Measurements from ENCODE around the gene PPP2R3B.

PPP2R3B gene

DNA sequence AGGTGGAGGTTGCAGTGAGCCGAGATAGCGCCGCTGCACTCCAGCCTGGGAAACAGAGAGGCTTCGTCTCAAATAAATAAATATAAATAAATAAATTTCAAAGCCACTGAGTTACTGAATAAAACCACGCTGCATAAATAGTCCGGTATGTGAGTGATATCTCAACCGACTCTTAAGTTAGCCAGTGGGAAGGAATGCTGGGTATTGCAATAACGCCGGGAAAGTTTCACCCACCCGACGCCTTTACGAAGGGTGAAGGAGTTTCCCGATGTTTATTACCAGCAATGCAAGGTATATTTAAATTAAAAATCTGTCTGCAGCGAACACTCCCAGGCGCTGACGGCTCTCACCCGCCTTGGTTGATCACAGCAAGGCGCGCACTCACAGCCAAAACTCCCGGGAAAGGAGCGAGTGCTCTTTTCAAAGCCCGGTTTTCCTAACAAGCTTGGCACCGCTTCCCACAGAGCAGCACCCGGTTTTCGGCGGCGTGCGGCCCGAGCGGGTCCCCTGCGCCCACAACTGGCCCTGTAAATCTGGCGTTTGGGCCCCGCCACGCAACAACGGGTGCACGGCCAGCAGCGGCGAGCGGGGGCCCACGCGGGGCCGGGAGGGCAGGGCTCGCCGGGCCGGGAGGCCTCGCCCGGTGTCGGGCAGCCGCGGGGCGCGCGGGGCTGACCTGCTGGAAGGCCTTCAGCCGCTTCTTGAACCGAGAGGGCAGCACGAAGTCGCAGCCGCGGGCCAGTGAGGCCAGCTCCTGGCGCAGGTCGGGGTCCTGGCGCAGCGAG lies 13.7 kb downstream of the PPP2R3B start:
- FAIRE-seq, result no peak
- DNase-seq (ENCODE audit: extremely low spot score, insufficient read length, low read depth), result no peak

DNA sequence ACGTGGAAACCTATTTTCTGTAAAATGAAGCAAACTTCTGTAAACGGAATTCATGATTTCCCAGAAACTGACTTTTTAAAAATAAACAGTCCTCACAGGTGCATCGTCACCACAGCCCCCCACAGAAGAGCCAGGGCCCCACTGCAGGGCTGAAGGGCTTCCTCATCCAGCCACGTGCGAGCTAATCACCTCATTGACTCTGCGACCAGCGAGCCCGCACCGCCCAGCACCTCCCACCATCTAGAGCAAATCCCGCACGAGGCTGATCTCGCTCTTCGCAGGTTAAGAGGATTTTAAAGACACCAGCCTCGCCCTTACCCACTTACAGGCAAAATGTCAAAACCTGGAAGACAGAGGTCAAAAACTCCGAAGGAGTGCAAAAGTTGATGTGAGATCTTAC lies 14.8 kb downstream of the PPP2R3B start:
- FAIRE-seq, result no peak

DNA sequence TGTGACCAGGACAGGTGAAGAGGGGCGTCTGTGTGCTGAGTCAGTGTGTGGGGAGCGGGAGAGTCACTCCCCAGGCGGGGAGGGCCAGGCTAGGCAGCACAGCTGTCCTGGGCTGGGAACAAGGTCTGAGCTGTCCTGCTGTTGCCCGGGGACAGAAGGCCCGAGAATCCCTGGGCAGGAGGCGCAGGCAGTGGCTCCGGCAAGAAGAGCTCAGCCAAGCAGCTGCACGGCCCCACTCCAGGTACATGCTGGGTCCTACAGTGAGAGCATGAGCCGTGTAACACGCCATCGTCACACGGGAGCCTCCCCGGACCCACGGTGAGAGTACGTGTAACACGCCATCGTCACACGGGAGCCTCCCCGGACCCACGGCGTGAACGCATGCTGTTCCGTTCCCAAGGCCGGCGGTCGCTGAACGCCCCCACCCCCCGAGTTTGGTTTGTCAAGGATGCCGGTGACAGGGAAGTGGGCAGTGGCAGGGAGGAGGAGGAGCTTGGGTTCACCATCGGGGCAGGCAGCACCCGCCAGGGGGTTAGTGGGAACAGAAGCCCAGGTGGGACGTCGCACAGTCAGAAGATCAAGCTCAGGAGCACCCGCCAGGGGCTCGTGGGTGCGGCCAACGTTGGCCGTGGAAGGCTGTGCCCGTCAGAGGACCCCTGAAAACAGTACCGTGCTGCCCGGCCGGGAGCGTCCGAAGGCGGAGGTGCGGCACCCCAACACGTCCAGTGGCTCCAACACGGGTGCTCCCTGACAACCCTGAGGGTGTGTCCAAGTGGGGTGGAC lies 15.6 kb downstream of the PPP2R3B start:
- FAIRE-seq (no peak), DNase-seq (ENCODE audit: extremely low spot score, insufficient read length, low read depth) (no peak)

More for the DNA sequence above, 14.8 kb downstream of the PPP2R3B start:
- DNase-seq (ENCODE audit: extremely low spot score, insufficient read length, low read depth), result no peak

DNA sequence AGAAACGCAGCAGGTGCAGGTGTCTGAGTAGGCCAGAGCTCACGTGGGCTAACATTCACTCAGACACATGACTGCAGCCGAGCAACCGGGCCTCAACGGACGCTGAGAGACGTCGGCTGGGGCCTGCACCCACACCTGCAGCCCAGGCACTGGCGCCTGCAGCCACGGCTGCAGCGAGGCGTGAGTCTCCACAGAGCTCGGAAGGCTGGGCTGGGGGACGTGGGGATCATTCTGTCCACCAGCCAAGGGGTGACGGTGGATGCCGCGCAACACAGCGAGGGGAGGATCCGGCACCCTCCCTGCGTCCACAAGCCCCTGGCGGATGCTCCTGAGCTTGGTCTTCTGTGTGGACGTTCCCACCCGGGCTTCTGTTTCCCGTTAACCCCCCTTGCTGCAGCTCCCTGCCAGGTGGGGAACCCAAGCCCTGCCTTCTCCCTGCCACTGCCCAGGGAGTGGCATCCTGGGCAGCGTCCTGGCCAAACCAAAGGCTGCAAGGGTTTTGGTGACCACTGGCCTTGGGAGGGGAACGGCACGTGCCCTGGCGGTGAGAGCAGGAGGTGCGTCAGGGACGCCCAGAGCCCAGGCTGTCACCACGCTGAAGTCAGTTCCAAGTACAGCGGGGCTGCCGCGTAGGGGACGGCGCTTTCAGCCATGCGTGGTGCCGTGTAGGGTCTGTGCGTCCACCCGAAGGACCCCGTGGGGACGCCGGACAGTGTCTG lies 16.3 kb downstream of the PPP2R3B start:
- DNase-seq (ENCODE audit: extremely low spot score, insufficient read length, low read depth) (no peak), FAIRE-seq (no peak)

DNA sequence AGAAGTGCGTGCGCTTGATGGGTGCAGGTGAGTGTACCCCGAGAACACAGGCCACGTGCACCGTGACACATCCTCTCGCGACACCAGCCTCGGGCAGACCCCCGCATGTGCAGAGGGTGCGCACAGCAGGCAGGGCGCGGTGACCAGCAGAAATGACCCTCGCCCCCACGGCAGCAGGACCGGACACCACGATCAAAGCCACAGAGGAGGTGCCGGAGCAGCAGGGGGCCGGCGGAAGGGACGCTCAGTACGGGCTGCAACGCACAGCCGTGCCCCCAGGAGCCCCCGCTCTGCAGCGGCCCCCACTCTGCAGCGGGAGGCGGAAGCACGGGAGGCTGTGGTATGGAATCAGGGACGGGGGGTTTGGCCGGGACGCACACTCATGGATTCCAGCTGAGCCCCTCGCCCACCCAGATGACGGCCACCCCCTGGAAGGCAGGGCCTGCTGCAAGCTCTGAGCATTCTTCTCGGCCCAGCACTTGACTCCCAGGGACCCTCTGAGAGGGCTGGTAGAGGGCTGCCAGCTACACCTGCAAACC lies 17.1 kb downstream of the PPP2R3B start:
- FAIRE-seq (no peak), DNase-seq (ENCODE audit: extremely low spot score, insufficient read length, low read depth) (no peak)

DNA sequence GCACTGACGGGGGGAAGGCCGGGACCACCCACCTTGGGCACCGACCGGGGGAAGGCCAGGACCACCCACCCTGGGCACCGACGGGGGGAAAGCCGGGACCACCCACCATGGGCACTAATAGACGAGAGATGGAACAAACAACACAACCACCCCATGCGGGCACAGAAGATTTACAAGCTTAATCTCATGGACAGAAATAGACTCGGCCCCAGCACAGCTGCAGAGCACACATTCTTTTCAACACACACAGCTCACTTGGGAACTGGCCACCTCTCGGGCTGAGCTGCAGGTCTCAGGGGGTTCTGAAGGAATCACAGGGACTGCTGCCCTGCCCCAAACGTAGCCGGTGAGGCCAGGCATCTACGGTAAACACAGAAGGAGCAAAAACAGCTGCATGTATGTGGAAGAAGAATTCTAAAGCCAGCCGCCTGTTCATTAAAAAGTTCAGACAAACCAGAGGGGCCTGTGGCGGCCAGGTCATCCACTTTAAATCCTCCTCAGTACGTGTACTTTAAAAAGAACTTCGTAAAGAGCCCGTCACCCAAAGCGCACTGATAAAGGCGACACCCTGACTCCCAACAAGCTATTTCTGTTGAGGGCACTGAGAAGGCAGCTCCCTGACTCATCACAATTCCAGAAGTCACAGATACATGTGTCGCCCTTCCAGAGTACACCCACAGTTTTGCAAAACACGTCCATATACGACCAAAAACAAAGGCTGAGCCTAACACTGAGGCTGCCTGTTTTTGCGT lies 17.7 kb downstream of the PPP2R3B start:
- FAIRE-seq (no peak), DNase-seq (ENCODE audit: extremely low spot score, insufficient read length, low read depth) (no peak)

DNA sequence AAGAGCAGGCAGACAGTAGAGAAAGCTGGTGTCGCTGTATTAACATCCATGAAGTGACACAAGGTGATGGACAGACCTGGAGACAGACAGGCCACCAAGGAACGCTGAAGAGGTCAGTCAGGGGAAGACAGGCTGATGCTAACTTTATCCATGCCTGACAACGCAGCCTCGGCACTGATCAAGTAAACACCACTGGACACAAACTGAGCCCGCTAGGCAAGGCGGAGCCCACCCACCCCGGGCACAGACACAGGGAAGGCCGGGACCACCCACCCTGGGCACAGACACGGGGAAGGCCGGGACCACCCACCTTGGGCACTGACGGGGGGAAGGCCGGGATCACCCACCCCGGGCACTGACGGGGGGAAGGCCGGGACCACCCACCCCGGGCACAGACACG lies 18.8 kb downstream of the PPP2R3B start:
- no peak for FAIRE-seq
- no peak for DNase-seq (ENCODE audit: extremely low spot score, insufficient read length, low read depth)

DNA sequence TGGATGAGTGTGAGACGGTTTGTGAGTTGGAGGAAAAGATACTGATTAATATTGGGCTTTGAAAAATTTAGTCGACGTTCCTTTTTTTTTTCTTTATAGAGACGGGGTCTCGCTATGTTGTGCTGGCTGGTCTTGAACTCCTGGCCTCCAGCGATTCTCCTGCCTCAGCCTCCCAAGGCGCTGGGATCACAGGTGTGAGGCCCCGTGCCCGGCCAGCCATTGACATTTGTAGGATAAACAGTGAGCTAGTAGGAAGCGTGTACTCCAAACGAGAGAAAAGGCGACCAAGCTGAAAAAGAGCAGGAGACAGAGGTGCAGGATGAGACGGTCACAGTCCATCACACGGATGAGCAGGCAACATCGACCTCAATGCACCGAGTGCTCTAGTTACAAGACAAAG lies 19.4 kb downstream of the PPP2R3B start:
- DNase-seq (ENCODE audit: extremely low spot score, insufficient read length, low read depth) (no peak), FAIRE-seq (no peak)

DNA sequence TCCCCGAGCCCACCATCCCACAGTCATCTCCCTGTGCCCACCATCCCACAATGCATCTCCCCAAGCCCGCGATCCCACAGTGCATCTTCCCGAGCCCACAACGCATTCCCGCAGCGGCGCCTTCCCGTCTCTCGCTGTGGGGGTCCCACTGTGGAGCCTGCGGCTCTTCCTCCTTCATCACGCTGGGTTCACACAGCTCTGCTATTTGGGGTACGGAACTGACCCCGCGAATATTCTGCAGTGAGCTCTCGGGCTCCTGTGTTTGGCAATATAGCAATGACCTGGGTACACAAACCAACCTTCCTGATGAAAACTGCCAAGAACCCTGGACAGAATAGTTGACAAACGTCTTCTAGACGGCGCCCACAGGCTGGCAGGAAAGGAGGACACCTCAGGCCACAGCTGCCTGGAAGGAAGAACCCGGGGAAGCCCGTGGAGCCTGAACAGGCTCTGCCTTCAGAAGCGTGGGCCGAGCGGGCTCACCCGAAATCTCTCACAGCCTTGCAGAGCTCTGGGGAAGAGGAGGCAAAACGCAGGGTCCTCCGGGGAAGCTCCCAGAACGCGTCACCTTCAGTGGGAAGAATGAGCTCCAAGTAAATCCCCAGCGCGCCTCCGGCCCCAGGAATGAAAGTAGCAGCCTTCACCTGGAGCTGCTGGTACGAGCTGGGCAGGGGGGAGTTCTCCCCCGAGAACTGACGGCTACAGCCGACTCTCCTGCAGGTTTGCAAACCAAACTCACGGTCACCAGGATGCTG lies 22.9 kb downstream of the PPP2R3B start:
- DNase-seq (ENCODE audit: extremely low spot score, insufficient read length, low read depth) (no peak), FAIRE-seq (no peak)

DNA sequence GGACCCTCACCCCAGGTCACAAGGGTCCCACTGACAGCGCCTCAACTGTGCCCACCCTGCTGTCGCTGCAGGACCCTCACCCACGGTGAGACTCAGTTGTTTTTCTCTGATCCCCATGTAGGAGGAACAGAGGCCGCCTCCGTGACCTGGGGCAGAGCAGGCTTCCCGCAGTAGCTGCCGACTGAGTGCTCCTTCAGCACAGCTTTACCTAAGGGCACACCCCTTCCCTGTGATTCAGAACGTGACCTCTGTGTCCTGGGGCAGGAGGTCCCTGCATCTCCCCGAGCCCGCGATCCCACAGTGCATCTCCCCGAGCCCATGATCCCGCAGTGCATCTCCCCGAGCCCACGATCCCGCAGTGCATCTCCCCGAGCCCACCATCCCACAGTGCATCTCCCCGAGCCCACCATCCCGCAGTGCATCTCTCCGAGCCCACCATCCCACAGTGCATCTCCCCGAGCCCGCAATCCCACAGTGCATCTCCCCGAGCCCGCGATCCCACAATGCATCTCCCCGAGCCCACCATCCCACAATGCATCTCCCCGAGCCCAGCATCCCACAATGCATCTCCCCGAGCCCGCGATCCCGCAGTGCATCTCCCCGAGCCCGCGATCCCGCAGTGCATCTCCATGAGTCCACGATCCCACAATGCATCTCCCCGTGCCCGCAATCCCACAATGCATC lies 23.6 kb downstream of the PPP2R3B start:
- DNase-seq (ENCODE audit: extremely low spot score, insufficient read length, low read depth) (no peak), FAIRE-seq (no peak)

DNA sequence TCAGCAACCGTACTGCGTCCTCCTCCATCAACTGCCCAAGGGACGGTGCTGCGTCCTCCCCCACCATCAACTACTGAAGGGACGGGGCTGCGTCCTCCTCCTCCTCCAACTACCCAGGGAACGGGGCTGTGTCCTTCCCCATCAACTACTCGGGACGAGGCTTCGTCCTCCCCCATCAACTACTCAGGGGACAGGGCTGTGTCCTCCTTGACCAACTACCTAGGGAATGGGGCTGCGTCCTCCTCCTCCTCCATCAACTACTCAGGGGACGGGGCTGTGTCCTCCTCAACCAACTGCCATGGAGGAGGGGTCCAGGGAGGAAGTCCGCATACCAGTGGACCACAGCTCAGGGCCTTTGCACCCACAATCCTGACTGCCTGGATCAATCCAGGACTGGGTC lies 24.4 kb downstream of the PPP2R3B start:
- DNase-seq (ENCODE audit: extremely low spot score, insufficient read length, low read depth), result no peak
- FAIRE-seq, result no peak

DNA sequence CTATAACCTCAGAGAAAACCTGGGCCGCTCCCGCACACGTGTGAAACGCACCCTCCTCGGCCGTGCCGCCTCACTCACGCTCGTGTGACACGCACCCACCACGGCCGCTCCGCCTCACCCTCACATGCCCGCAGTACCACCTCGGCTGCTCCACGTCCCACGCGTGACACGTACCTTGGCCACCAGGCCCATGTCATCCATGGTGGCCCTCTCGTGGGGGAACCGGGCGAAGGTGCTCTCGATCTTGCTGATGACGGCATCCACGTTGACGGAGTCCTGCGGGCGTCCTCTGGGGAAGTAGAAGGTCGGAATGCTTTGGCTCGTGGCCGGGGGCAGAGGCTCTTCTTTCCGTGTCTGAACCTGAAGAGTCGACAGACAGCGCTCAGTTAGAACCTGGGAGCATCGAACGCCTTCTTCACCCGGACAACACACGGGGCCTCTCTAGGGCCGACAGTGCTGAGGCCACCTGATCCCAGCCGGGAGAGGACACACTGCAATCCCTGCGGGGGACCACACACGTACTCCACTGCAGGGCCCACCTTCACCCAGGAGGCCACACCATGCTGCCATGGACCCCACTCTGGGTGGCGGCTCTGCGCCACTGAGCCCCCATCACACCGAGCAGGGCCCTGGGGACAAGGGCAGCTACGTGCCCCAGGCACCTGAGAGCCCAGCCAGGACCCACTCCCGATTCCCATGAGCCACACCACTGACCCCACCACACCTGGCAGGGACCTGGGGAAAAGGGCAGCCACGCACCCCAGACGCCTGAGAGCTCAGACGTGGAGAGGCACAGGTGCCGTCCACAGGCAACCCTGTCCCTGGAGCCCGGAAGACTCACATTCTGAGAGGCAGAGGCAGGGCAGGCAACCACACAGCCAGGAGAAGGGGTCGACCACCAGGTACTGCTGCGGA lies 25.2 kb downstream of the PPP2R3B start:
- no peak for DNase-seq (ENCODE audit: extremely low spot score, insufficient read length, low read depth)
- no peak for FAIRE-seq

DNA sequence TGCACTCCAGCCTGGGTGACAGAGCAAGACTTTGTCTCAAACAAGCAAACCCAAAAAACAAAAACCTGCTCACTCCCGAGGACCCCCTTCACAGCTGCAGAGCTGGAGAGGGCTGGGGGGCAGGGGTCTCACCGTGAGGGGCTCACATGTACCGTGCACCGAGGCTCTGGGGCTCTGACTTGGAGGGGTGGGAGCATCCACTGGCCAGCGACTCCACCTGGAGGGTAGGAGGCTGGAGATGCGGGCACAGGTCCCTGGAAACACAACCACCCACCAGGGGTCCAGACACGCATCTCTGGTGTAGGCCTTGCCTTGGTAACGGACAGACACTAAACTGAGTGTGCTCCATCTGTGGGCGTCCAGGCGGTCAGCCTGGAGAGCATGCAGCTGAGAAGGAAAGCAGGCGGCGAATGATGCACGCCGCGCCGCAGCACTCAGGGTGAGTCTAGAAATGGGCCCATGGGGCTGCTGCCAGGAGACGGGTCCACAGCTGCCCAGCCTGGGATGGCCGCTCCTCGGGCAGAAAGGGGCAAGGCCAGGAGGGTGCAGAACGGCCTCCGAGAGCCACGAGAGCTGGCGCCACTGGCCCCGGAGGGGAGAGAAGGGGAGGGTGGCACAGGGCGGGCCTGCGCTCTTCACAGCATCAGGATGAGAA lies 26.1 kb downstream of the PPP2R3B start:
- no peak for DNase-seq (ENCODE audit: extremely low spot score, insufficient read length, low read depth)
- FAIRE-seq, result no peak

DNA sequence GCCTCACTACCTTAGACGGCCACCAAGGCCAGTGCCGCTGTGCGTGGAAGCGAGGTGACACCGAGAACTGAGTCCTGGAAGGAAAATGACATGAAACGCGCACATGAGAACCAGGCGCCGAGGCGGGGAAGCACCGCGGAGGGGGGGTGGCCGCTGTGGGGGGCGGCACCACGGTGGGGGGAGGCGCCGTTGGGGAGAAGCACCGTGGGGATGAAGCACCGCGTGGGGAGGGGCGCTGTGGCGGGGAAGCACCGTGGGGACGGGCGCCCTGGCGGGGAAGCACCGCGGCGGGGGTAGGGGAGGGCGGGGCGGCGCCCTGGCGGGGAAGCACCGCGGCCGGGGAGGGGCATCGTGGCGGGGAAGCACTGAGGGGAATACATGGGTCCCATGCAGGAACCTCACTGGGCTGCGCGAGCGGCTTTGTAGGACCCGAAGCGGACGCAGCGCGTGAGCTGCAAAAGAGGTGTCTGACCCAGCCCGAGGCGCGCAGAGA lies 28.0 kb downstream of the PPP2R3B start:
- DNase-seq (ENCODE audit: extremely low spot score, insufficient read length, low read depth), result no peak
- no peak for FAIRE-seq

DNA sequence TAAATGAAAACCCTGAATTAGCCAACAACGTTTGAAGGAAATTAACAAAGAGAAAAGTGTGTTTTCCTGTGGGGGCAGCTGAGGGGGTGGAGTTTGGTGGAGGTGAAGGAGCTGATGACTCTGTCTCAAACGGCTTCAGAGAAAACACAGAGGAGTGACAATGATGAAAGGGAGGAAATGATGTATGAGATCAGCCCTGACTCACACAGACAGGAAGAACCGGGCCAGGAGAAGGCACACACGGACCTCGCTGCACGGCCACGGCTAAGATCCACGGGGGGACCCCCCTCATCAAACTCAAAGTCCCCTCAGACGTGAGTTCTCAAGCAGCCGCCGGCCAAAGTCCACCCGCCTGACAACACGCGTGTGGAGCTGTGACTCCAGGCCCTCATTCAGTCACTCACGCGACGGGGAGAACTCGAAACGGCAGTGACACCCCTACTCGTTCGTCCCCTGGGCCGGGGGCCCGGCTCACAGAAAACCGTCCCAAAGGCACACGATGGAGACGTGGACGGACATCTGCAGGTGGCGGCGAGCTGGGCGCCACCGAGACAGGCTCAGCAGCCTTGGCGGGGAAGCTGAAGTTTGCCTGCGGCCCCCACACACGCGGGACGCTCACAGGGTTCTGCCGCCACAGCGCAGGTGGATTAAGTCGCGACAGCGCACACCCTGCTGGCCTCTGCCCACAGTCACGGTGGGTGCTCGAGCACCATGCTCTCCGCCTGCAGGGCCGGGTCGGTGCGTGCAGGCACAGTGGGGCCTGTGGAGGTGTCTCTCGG lies 28.8 kb downstream of the PPP2R3B start:
- FAIRE-seq (no peak), DNase-seq (ENCODE audit: extremely low spot score, insufficient read length, low read depth) (no peak)

DNA sequence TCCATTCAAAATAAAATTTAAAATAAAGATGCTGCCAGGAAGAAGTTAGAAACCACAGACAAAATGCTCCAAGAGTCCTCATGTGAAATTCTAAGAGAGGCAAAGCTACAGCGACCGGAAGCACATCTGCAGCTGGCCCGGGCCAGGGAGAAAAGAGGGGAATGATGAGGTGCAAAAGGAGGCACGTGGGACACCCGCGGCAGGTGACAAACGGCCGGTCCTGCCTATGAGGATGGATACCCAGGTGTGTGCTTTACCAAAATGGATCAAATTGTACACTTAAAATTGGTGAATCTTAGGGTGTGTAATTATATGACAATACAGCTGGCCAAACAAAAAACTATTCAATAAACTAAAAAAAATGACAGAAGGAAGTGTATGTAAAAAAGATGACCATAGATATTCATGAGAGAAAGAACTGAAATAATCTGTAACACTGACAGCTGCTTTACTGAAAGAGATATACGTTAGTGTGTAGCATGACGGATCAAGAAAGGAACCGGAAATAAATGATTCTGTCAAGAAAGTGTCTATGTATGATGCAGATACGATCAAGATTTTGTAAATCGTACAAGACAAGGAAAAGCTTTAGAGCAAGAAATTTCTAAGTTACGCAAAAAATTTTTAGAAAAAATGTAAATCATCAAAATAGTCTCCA lies 29.5 kb downstream of the PPP2R3B start:
- FAIRE-seq (no peak), DNase-seq (ENCODE audit: extremely low spot score, insufficient read length, low read depth) (no peak)

All from GM18507 (cell line).